GM23338 (cell line): ENCODE data around the gene C2CD3.

Experiments used
- CREB1 ChIP-seq: fragments of 250-450 bp; sonication (Bioruptor Pico); IDR thresholded peaks from 2 replicates; pipeline ENCODE4 v1.5.0; 2020; ENCODE audit warnings: low read depth, mild to moderate bottlenecking, moderate library complexity
- CTCF ChIP-seq, 2 experiments: fragments of 200-600 bp in 1 of 2; sonication (generic) in 1 of 2; conservative IDR thresholded peaks; 2 replicates each; pipeline versions ENCODE4 v1.5.1 to v1.6.1; 2016 to 2017; ENCODE audit warnings: antibody characterized with exemption in 2 of 2, low read depth in 2 of 2, mild to moderate bottlenecking in 2 of 2, moderate library complexity in 1 of 2
- EZH2 ChIP-seq: fragments of 200-600 bp; sonication (generic); IDR thresholded peaks from one replicate; pipeline ENCODE4 v1.8.0; 2017; ENCODE audit warnings: antibody characterized with exemption, mild to moderate bottlenecking, low read depth; ENCODE audit not compliant: unreplicated experiment
- EZH2phosphoT487 ChIP-seq: fragments of 200-600 bp; sonication (generic); IDR thresholded peaks from one replicate; pipeline ENCODE4 v1.8.1; 2018; ENCODE audit warnings: antibody characterized with exemption; ENCODE audit not compliant: unreplicated experiment
- JUNB ChIP-seq: IDR thresholded peaks from one replicate; pipeline ENCODE4 v1.6.1; 2016; ENCODE audit warnings: antibody characterized with exemption; ENCODE audit not compliant: unreplicated experiment
- POLR2AphosphoS5 ChIP-seq: IDR thresholded peaks from 2 replicates; pipeline ENCODE4 v1.6.1; 2016; ENCODE audit warnings: antibody characterized with exemption, low read depth
- ZNF331 ChIP-seq: fragments of 250-450 bp; sonication (Bioruptor Pico); IDR thresholded peaks from 2 replicates; pipeline ENCODE4 v1.5.0; 2020; ENCODE audit warnings: low read depth, mild to moderate bottlenecking, moderate library complexity
- ZNF462 ChIP-seq: fragments of 250-450 bp; sonication (Bioruptor Pico); IDR thresholded peaks from 2 replicates; pipeline ENCODE4 v1.5.0; 2020; ENCODE audit warnings: mild to moderate bottlenecking, moderate library complexity
- TF ChIP-seq, protein P1 (sequence below): IDR thresholded peaks from one replicate; pipeline ENCODE4 v1.6.1; 2018; ENCODE audit warnings: antibody characterized with exemption; ENCODE audit not compliant: unreplicated experiment

DNA sequence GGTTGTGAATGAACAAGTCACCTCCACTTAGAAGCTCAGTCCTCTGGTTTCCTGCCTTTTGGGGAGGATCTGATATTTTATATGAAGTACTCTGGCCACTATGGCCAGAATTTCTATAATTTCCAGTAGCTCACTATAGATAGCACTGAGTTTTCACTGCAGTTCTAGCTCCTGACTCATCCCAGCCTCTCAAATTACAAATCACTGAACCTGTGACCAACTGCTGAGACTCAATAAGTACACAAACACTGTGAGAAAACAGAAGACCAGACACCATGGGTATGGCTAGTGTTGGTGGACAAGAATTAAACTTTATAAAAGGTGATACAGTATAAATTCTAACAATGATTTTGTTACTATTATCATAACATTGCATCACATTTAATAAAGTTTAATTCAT lies 114.9 kb downstream of the C2CD3 start:
- TF ChIP-seq CTCF (conservative IDR thresholded peaks at IDR 0.05; ENCODE audit: low read depth in 2 of 2) (no peak), POLR2AphosphoS5 (no peak), EZH2 (no peak), EZH2phosphoT487 (no peak), ZNF331 (CRISPR knock-in tag) (no peak), ZNF462 (CRISPR knock-in tag) (no peak), CREB1 (CRISPR knock-in tag) (no peak), JUNB (no peak)
- TF ChIP-seq, protein P1, sequence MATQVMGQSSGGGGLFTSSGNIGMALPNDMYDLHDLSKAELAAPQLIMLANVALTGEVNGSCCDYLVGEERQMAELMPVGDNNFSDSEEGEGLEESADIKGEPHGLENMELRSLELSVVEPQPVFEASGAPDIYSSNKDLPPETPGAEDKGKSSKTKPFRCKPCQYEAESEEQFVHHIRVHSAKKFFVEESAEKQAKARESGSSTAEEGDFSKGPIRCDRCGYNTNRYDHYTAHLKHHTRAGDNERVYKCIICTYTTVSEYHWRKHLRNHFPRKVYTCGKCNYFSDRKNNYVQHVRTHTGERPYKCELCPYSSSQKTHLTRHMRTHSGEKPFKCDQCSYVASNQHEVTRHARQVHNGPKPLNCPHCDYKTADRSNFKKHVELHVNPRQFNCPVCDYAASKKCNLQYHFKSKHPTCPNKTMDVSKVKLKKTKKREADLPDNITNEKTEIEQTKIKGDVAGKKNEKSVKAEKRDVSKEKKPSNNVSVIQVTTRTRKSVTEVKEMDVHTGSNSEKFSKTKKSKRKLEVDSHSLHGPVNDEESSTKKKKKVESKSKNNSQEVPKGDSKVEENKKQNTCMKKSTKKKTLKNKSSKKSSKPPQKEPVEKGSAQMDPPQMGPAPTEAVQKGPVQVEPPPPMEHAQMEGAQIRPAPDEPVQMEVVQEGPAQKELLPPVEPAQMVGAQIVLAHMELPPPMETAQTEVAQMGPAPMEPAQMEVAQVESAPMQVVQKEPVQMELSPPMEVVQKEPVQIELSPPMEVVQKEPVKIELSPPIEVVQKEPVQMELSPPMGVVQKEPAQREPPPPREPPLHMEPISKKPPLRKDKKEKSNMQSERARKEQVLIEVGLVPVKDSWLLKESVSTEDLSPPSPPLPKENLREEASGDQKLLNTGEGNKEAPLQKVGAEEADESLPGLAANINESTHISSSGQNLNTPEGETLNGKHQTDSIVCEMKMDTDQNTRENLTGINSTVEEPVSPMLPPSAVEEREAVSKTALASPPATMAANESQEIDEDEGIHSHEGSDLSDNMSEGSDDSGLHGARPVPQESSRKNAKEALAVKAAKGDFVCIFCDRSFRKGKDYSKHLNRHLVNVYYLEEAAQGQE, result no peak
